Psoas muscle (tissue), 8 donors: ENCODE data around the gene DNMT1. TPM values are rescaled to one million over a fixed set of nuclear protein-coding genes. Genes with fewer than 3 reads are reported as not detected.
A peak's percentile ranks its signal among the peaks of the same experiment; 100 is the strongest.

ENCODE experiments used
- ATAC-seq, 4 donors: fragments of 200-7000 bp; cut with Tn5 transposase; one replicate each; pipeline ENCODE4 v1.9.1; 2020; ENCODE audit warnings: moderate library complexity in 3 of 4, mild to moderate bottlenecking in 2 of 4
- DNase-seq, 2 donors: peaks; one replicate each; pipeline ENCODE4 v3.0.0-alpha.2; 2020
- H3K27ac ChIP-seq: fragments of 200-600 bp; one replicate; pipeline ENCODE4 v1.8.0; 2022
- H3K27me3 ChIP-seq, 3 donors: fragments of 200-600 bp in 1 of 3; one replicate each; pipeline versions ENCODE4 v1.6.1 to v1.8.0; 2013 to 2022; ENCODE audit warnings: low read length in 2 of 3, mild to moderate bottlenecking in 2 of 3, moderate library complexity in 1 of 3; ENCODE audit not compliant: insufficient read depth in 3 of 3
- H3K36me3 ChIP-seq, 2 donors: fragments of 200-600 bp in 1 of 2; one replicate each; pipeline versions ENCODE4 v1.6.1 to v1.8.0; 2013 to 2022; ENCODE audit warnings: low read depth in 1 of 2, mild to moderate bottlenecking in 1 of 2, moderate library complexity in 1 of 2; ENCODE audit not compliant: insufficient read depth in 1 of 2
- H3K4me1 ChIP-seq: fragments of 200-600 bp; one replicate; pipeline ENCODE4 v1.8.0; 2022
- H3K4me3 ChIP-seq: fragments of 200-600 bp; one replicate; pipeline ENCODE4 v1.8.0; 2022; ENCODE audit warnings: mild to moderate bottlenecking
- H3K9me3 ChIP-seq: fragments of 200-600 bp; one replicate; pipeline ENCODE4 v1.8.0; 2022
- WGBS, 3 donors: extraction: QIAGEN DNeasy Blood & Tissue Kit; methylation state at CpG; one replicate each; pipeline versions ENCODE4 v1.1.6 to v1.1.7; 2013; 5-methylcytosine and 5-hydroxymethylcytosine counted together
- intact Hi-C, 2 donors: fragments of 100-400 bp; cut with DNase I; formaldehyde crosslinking; loops; one replicate each; pipeline versions ENCODE4 v1.11.0 to v1.14.2; 2022
- polyA plus RNA-seq, 3 donors: library from polyadenylated mRNA; stranded (reverse); fragments of 200-250 nt; gene quantifications; one replicate each; pipeline ENCODE4 v1.2.3, GENCODE V29; 2013
- total RNA-seq, 4 donors: library from RNA; stranded (reverse); fragmentation: NEBNext Ultra II Directional in 2 of 4; extraction: Animal tissue kit (Norgen Biotek cat#: 25700) in 2 of 4; gene quantifications; one replicate each; pipeline versions ENCODE4 v1.2.1 to v1.2.4, GENCODE V29; 2021 to 2023
- TF ChIP-seq, protein P1 (sequence below): fragments of 200-600 bp; IDR thresholded peaks from one replicate; pipeline ENCODE4 v1.8.0; 2022; ENCODE audit warnings: antibody characterized with exemption
- donor health status: healthy with polysubstance abuse.
- donor health status: DM: no; HTN: no; CAD: no; lungs with moderate emphysema.
- donor health status: Bipolar disorder and iron deficiency.
- donor health status: healthy.
- donor health status: DM: yes; HTN: yes; CAD: no.
- donor health status: DM: no; HTN: no; CAD: no.
- donor health status: DM: no; HTN: no; CAD: no.
- donor health status: DM: yes; HTN: yes; CAD: no.

Gene DNMT1
- total and polyA plus RNA-seq, 7 donors: 7.1 to 25.2 (median 13.5) TPM

- TF ChIP-seq, protein P1, sequence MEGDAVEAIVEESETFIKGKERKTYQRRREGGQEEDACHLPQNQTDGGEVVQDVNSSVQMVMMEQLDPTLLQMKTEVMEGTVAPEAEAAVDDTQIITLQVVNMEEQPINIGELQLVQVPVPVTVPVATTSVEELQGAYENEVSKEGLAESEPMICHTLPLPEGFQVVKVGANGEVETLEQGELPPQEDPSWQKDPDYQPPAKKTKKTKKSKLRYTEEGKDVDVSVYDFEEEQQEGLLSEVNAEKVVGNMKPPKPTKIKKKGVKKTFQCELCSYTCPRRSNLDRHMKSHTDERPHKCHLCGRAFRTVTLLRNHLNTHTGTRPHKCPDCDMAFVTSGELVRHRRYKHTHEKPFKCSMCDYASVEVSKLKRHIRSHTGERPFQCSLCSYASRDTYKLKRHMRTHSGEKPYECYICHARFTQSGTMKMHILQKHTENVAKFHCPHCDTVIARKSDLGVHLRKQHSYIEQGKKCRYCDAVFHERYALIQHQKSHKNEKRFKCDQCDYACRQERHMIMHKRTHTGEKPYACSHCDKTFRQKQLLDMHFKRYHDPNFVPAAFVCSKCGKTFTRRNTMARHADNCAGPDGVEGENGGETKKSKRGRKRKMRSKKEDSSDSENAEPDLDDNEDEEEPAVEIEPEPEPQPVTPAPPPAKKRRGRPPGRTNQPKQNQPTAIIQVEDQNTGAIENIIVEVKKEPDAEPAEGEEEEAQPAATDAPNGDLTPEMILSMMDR: no peak
- ATAC-seq (no peak), DNase-seq (no peak)
- Histone ChIP-seq H3K27ac (no peak overlapping the region), H3K36me3 (peaks cover 3 to 96% of the 10 kb centered on the region in 2 donors), H3K27me3 (no peaks in the 10 kb centered on the region), H3K4me3 (no peak overlapping the region), H3K4me1 (no peaks in the 10 kb centered on the region), H3K9me3 (no peaks in the 10 kb centered on the region)
- intact Hi-C loops: no loop called here
- WGBS, 3 donors: 93% methylated on average over 13 of the region's 13 CpGs
Measured at GRCh38 chr19:10141479-10141878, 53.3 kb downstream of the DNMT1 start.

- TF ChIP-seq, protein P1: no peak
- intact Hi-C loops: no loop called here
- ATAC-seq (no peak), DNase-seq (no peak)
- Histone ChIP-seq H3K4me1 (no peaks in the 10 kb centered on the region), H3K4me3 (no peak overlapping the region), H3K36me3 (peaks cover 0 to 96% of the 10 kb centered on the region in 2 donors), H3K27me3 (no peaks in the 10 kb centered on the region), H3K9me3 (no peaks in the 10 kb centered on the region), H3K27ac (no peak overlapping the region)
- WGBS, 3 donors: 95 to 97% (median 96%) methylated on average over 23 of the region's 23 CpGs
Measured at GRCh38 chr19:10139952-10140351, 54.8 kb downstream of the DNMT1 start.

- H3K36me3 ChIP-seq: peaks cover 0 to 95% of the 10 kb centered on the region in 2 donors
- no peak overlapping the region for H3K4me3 ChIP-seq
- H3K9me3 ChIP-seq: no peaks in the 10 kb centered on the region
- no peaks in the 10 kb centered on the region for H3K27me3 ChIP-seq
- DNase-seq (no peak), ATAC-seq (no peak)
- TF ChIP-seq, protein P1: no peak
- 93 to 95% (median 93%) methylated on average over 27 of the region's 27 CpGs for WGBS, 3 donors
- intact Hi-C loops: no loop called here
- H3K4me1 ChIP-seq: no peaks in the 10 kb centered on the region
- no peak overlapping the region for H3K27ac ChIP-seq
Measured at GRCh38 chr19:10138879-10139795, 55.6 kb downstream of the DNMT1 start.

- peak in 3 of 4 donors; percentile 52 to 80 (median 54) for ATAC-seq
- DNase-seq: no peak
- no peak overlapping the region for H3K4me3 ChIP-seq
- no peaks in the 10 kb centered on the region for H3K9me3 ChIP-seq
- no peaks in the 10 kb centered on the region for H3K4me1 ChIP-seq
- no peaks in the 10 kb centered on the region for H3K27me3 ChIP-seq
- WGBS, 3 donors: 58 to 67% (median 61%) methylated on average over 38 of the region's 38 CpGs
- intact Hi-C loops: no loop called here
- TF ChIP-seq, protein P1: no peak
- peaks cover 3 to 95% of the 10 kb centered on the region in 2 donors for H3K36me3 ChIP-seq
- no peak overlapping the region for H3K27ac ChIP-seq
Measured at GRCh38 chr19:10137751-10138682, 56.7 kb downstream of the DNMT1 start.
